SK-N-MC (cell line): ENCODE results near the gene NHLRC3.
"Not testable (repeated sequence)": the region's sequence is repeated elsewhere in the genome, so short reads cannot be mapped to it uniquely, and the experiment has no call there.

Source experiments
- DNase-seq: peaks from one replicate; pipeline ENCODE4 v3.0.0-alpha.2; 2011; ENCODE audit warnings: low read depth, low spot score
- H3K27ac ChIP-seq: fragments of 200-600 bp; sonication (generic); 2 replicates; pipeline ENCODE4 v1.5.1; 2016; ENCODE audit warnings: mixed run types
- H3K36me3 ChIP-seq: fragments of 200-600 bp; sonication (generic); 2 replicates; pipeline ENCODE4 v1.6.1; 2017; ENCODE audit warnings: antibody characterized with exemption, low read length, mixed read lengths; ENCODE audit not compliant: insufficient read depth
- H3K4me3 ChIP-seq: fragments of 200-600 bp; sonication (generic); 2 replicates; pipeline ENCODE4 v1.5.1; 2016
- H3K9ac ChIP-seq: fragments of 200-600 bp; sonication (generic); 2 replicates; pipeline ENCODE4 v1.8.0; 2017; ENCODE audit warnings: mixed run types, mixed read lengths; ENCODE audit not compliant: insufficient read length
- H3K9me3 ChIP-seq: fragments of 200-600 bp; sonication (generic); 2 replicates; pipeline ENCODE4 v1.6.1; 2017; ENCODE audit warnings: low read depth, mild to moderate bottlenecking, antibody characterized with exemption, low read length, moderate library complexity, mixed read lengths
- EZH2 ChIP-seq: fragments of 200-600 bp; sonication (generic); IDR thresholded peaks from one replicate; pipeline ENCODE4 v1.6.1; 2017; ENCODE audit warnings: antibody characterized with exemption
- FOXP2 ChIP-seq: optimal IDR thresholded peaks from 2 replicates; pipeline ENCODE3; 2011; ENCODE audit warnings: mild to moderate bottlenecking, moderate library complexity; ENCODE audit not compliant: insufficient read depth; ENCODE audit errors: extremely low read length, control extremely low read depth
- POLR2AphosphoS5 ChIP-seq: IDR thresholded peaks from 2 replicates; pipeline ENCODE4 v1.6.1; 2012; ENCODE audit warnings: mild to moderate bottlenecking, low read depth, low read length, borderline replicate concordance

The NHLRC3 gene

GRCh38 chr13:39037880-39038568 is at the start of gene NHLRC3, which contains the start of gene PROSER1:
TSS of gene NHLRC3 (plus strand) at chr13:39038456. CDS start at chr13:39038640, 184 bp downstream.
TSS of gene PROSER1 (minus strand) at chr13:39038089. CDS start at chr13:39037242, 847 bp downstream.
- no peak for DNase-seq
- Histone ChIP-seq H3K27ac (peak within 1 kb of the TSS; percentile 78), H3K9me3 (no peaks in the 10 kb centered on the region), H3K36me3 (peaks cover 20% of the 10 kb centered on the region), H3K9ac (peak within 1 kb of the TSS; percentile 93), H3K4me3 (peak within 1 kb of the TSS; percentile 87)
- TF ChIP-seq FOXP2 (no peak), POLR2AphosphoS5 (peak; percentile 89), EZH2 (no peak)

- Histone ChIP-seq H3K9me3 (no peaks in the 10 kb centered on the region), H3K4me3 (no peak within 1 kb of the TSS), H3K9ac (no peak within 1 kb of the TSS), H3K27ac (no peak within 1 kb of the TSS), H3K36me3 (no peaks in the 10 kb centered on the region)
- TF ChIP-seq POLR2AphosphoS5 (no peak), EZH2 (no peak), FOXP2 (no peak)
- DNase-seq: no peak
These were observed 47.6 kb upstream of the NHLRC3 start, which contains the start of gene STOML3 for GRCh38 chr13:38990693-38991092. TSS of gene STOML3 (minus strand) at chr13:38990831. CDS start at chr13:38990721, 110 bp downstream.

- Histone ChIP-seq H3K4me3 (no peak overlapping the region), H3K36me3 (no peaks in the 10 kb centered on the region), H3K9ac (no peak overlapping the region), H3K9me3 (no peaks in the 10 kb centered on the region), H3K27ac (no peak overlapping the region)
- TF ChIP-seq FOXP2 (no peak), POLR2AphosphoS5 (no peak), EZH2 (no peak)
- DNase-seq: no peak
These were observed 44.9 kb upstream of the NHLRC3 start for GRCh38 chr13:38993381-38993780.

GRCh38 chr13:38998739-38999138 is 39.5 kb upstream of the NHLRC3 start:
- DNase-seq: no peak
- no peaks in the 10 kb centered on the region for H3K36me3 ChIP-seq
- H3K27ac ChIP-seq: no peak overlapping the region
- H3K4me3 ChIP-seq: no peak overlapping the region
- H3K9ac ChIP-seq: no peak overlapping the region
- TF ChIP-seq FOXP2 (no peak), POLR2AphosphoS5 (no peak), EZH2 (no peak)
- no peaks in the 10 kb centered on the region for H3K9me3 ChIP-seq

GRCh38 chr13:39006371-39007111 is 31.7 kb upstream of the NHLRC3 start:
- not testable (repeated sequence) for H3K9ac ChIP-seq, H3K4me3 ChIP-seq, H3K27ac ChIP-seq, DNase-seq, H3K9me3 ChIP-seq
- peaks cover 44% of the 10 kb centered on the region for H3K36me3 ChIP-seq

- peaks cover 98% of the 10 kb centered on the region for H3K36me3 ChIP-seq
- no peak for DNase-seq
These were observed 25.6 kb upstream of the NHLRC3 start for GRCh38 chr13:39012608-39013007.

GRCh38 chr13:39013462-39013861 is 24.8 kb upstream of the NHLRC3 start:
- Histone ChIP-seq H3K9ac (no peak overlapping the region), H3K9me3 (no peaks in the 10 kb centered on the region), H3K4me3 (no peak overlapping the region), H3K36me3 (peaks cover 96% of the 10 kb centered on the region), H3K27ac (no peak overlapping the region)
- TF ChIP-seq FOXP2 (no peak), POLR2AphosphoS5 (no peak), EZH2 (no peak)
- DNase-seq: no peak

More at GRCh38 chr13:39012608-39013007, 25.6 kb upstream of the NHLRC3 start:
- no peak overlapping the region for H3K27ac ChIP-seq
- H3K9me3 ChIP-seq: no peaks in the 10 kb centered on the region
- H3K4me3 ChIP-seq: no peak overlapping the region
- no peak overlapping the region for H3K9ac ChIP-seq
- TF ChIP-seq POLR2AphosphoS5 (no peak), EZH2 (no peak), FOXP2 (no peak)

- Histone ChIP-seq H3K27ac (no peak overlapping the region), H3K9me3 (no peaks in the 10 kb centered on the region), H3K36me3 (peaks cover 79% of the 10 kb centered on the region), H3K9ac (no peak overlapping the region), H3K4me3 (no peak overlapping the region)
- TF ChIP-seq EZH2 (no peak), FOXP2 (no peak), POLR2AphosphoS5 (no peak)
- DNase-seq: no peak
These were observed 22.2 kb upstream of the NHLRC3 start for GRCh38 chr13:39016087-39016486.
